ENCODE results near the gene CSMD2. TPM values are rescaled to one million over a fixed set of nuclear protein-coding genes. Genes with fewer than 3 reads are reported as not detected.

CSMD2 gene
- total RNA-seq, 4 donors from 2014 or later = 0.16 to 1.00 (median 0.27) TPM; not detected in 1

DNA sequence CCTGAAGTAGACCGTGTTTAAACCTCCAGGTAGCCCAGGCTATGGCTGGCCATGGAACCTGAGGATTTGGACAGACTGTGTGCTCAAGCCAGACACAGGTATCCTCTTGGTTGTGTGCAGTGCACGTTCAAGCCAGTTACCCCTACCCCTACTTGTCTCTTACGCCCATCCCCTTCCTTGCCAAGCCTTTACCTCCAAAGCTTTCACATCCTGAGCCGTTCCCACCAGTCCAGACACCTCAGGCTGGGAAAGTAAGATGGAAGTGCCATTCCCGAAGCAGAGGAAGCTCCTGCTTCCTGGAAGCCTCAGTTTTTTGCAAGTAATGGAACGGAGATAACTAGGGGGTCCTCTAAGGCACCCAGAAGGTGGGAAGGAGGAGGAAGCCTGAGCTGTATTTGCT, 342.6 kb downstream of the CSMD2 start:
- Histone ChIP-seq H3K4me3 (no peak overlapping the region), H3K27ac (no peak overlapping the region), H3K9me3 (no peaks in the 10 kb centered on the region), H3K27me3 (peaks cover 5% of the 10 kb centered on the region), H3K36me3 (no peaks in the 10 kb centered on the region), H3K4me1 (no peaks in the 10 kb centered on the region)
- TF ChIP-seq EP300 (IDR thresholded peaks at IDR 0.05; ENCODE audit: low read depth) (no peak), POLR2A (IDR thresholded peaks at IDR 0.05) (no peak), POLR2AphosphoS5 (IDR thresholded peaks at IDR 0.05) (no peak)
- intact Hi-C loops (cut with DNase I; ENCODE audit: low total_unique reads) = no loop called here
- 64% methylated on average over 5 of the region's 6 CpGs; no CpG with 5 or more reads in 1 of the 2 donors for whole genome bisulfite sequencing, 2 donors (ENCODE audit: low coverage in 1 of 2)
- in situ Hi-C loops (cut with MboI; ENCODE audit: low pct_ligation_motif_present in 1 of 4, low pct_unique_long_range_greater_than_20kb in 1 of 4, low sequenced_read_pairs in 3 of 4) = no loop called here
- no peak for DNase-seq

DNA sequence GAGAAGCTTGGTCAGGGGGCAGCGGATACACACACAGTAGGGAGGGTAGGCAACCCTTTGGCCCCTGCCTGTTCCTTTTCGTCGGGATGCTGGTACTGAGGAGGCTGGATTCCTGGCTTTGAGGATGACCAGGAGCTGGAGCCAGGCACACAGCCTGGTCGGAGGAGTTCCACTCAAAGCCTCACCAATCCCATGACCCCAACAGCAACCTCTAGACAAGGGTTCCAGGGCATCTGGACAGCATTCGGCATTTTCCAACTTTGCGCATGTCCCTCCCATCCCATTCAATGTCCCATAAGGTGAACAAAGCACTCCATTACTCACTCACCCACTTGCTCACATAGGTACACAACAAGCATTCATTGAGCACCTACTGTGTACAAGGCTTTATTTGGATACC, 343.7 kb downstream of the CSMD2 start:
- WGBS, 2 donors (ENCODE audit: low coverage in 1 of 2) = 90 to 100% methylated on average over 4 to 6 of the region's 6 CpGs
- H3K36me3 ChIP-seq = no peaks in the 10 kb centered on the region
- no peaks in the 10 kb centered on the region for H3K9me3 ChIP-seq
- no peak overlapping the region for H3K4me3 ChIP-seq
- intact Hi-C loops (cut with DNase I; ENCODE audit: low total_unique reads) = no loop called here
- H3K4me1 ChIP-seq = no peaks in the 10 kb centered on the region
- TF ChIP-seq POLR2AphosphoS5 (IDR thresholded peaks at IDR 0.05) (no peak), EP300 (IDR thresholded peaks at IDR 0.05; ENCODE audit: low read depth) (no peak), POLR2A (IDR thresholded peaks at IDR 0.05) (no peak)
- TF ChIP-seq, protein P1, sequence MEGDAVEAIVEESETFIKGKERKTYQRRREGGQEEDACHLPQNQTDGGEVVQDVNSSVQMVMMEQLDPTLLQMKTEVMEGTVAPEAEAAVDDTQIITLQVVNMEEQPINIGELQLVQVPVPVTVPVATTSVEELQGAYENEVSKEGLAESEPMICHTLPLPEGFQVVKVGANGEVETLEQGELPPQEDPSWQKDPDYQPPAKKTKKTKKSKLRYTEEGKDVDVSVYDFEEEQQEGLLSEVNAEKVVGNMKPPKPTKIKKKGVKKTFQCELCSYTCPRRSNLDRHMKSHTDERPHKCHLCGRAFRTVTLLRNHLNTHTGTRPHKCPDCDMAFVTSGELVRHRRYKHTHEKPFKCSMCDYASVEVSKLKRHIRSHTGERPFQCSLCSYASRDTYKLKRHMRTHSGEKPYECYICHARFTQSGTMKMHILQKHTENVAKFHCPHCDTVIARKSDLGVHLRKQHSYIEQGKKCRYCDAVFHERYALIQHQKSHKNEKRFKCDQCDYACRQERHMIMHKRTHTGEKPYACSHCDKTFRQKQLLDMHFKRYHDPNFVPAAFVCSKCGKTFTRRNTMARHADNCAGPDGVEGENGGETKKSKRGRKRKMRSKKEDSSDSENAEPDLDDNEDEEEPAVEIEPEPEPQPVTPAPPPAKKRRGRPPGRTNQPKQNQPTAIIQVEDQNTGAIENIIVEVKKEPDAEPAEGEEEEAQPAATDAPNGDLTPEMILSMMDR (IDR thresholded peaks at IDR 0.05) = no peak
- H3K27me3 ChIP-seq = peaks cover 9% of the 10 kb centered on the region
- DNase-seq = no peak
- no peak overlapping the region for H3K27ac ChIP-seq
- in situ Hi-C loops (cut with MboI; ENCODE audit: low pct_ligation_motif_present in 1 of 4, low pct_unique_long_range_greater_than_20kb in 1 of 4, low sequenced_read_pairs in 3 of 4) = no loop called here

DNA sequence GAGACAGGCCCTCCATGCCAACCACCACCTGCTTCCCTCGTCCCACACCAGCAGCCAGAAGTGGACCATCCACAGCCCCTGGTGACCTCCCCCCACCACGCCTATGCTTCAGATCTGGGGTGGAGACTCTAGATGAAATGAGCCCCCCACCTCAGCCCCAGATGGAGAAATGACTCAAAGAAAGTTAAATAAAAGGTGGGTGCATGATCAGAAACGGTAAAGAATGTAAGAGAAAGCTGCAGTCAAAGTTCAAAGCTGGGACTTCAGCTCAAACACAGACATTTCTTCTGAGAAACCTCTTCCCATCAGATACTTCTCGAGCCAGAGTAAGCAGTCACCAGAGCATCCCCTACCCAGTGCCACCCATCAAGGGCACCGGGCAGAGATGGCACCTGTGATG, 344.2 kb downstream of the CSMD2 start:
- in situ Hi-C loops (cut with MboI; ENCODE audit: low pct_ligation_motif_present in 1 of 4, low pct_unique_long_range_greater_than_20kb in 1 of 4, low sequenced_read_pairs in 3 of 4) (no loop called here), intact Hi-C loops (cut with DNase I; ENCODE audit: low total_unique reads) (no loop called here)
- Histone ChIP-seq H3K4me3 (no peak overlapping the region), H3K9me3 (no peaks in the 10 kb centered on the region), H3K36me3 (no peaks in the 10 kb centered on the region), H3K4me1 (no peaks in the 10 kb centered on the region), H3K27ac (no peak overlapping the region), H3K27me3 (peaks cover 10% of the 10 kb centered on the region)
- WGBS, 2 donors (ENCODE audit: low coverage in 1 of 2) = 68 to 79% methylated on average over 2 to 5 of the region's 5 CpGs
- no peak for TF ChIP-seq POLR2AphosphoS5 (IDR thresholded peaks at IDR 0.05)
- TF ChIP-seq, protein P1 (IDR thresholded peaks at IDR 0.05) = no peak
- TF ChIP-seq EP300 (IDR thresholded peaks at IDR 0.05; ENCODE audit: low read depth) = no peak
- no peak for TF ChIP-seq POLR2A (IDR thresholded peaks at IDR 0.05)
- no peak for DNase-seq

DNA sequence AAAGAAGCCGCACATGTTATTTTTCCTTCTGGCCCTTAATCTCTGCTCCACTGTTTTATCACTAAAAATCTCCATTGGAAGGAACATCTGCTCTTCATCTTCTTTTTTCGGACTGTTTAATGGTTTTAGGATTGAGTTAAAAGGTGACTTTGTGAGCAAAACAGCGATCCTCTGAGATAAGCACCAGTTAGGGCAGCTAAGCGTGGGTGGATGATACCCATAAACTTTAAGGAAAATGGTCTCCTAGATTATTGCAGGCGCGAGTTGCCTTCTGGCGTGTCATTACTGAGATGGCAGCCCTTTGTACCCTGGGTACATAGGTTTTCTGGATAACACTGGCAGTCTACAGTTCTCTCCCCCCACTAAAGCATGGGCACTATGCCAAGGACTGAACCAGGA, 345.1 kb downstream of the CSMD2 start:
- in situ Hi-C loops (cut with MboI; ENCODE audit: low pct_ligation_motif_present in 1 of 4, low pct_unique_long_range_greater_than_20kb in 1 of 4, low sequenced_read_pairs in 3 of 4) (no loop called here), intact Hi-C loops (cut with DNase I; ENCODE audit: low total_unique reads) (no loop called here)
- peaks cover 10% of the 10 kb centered on the region for H3K27me3 ChIP-seq
- H3K27ac ChIP-seq = no peak overlapping the region
- no peaks in the 10 kb centered on the region for H3K9me3 ChIP-seq
- no peaks in the 10 kb centered on the region for H3K36me3 ChIP-seq
- no peak overlapping the region for H3K4me3 ChIP-seq
- no peaks in the 10 kb centered on the region for H3K4me1 ChIP-seq
- WGBS, 2 donors (ENCODE audit: low coverage in 1 of 2) = 35 to 49% methylated on average over 6 to 7 of the region's 7 CpGs
- TF ChIP-seq POLR2A (IDR thresholded peaks at IDR 0.05) (no peak), POLR2AphosphoS5 (IDR thresholded peaks at IDR 0.05) (no peak), EP300 (IDR thresholded peaks at IDR 0.05; ENCODE audit: low read depth) (no peak)
- TF ChIP-seq, protein P1 (IDR thresholded peaks at IDR 0.05) = no peak
- no peak for DNase-seq

DNA sequence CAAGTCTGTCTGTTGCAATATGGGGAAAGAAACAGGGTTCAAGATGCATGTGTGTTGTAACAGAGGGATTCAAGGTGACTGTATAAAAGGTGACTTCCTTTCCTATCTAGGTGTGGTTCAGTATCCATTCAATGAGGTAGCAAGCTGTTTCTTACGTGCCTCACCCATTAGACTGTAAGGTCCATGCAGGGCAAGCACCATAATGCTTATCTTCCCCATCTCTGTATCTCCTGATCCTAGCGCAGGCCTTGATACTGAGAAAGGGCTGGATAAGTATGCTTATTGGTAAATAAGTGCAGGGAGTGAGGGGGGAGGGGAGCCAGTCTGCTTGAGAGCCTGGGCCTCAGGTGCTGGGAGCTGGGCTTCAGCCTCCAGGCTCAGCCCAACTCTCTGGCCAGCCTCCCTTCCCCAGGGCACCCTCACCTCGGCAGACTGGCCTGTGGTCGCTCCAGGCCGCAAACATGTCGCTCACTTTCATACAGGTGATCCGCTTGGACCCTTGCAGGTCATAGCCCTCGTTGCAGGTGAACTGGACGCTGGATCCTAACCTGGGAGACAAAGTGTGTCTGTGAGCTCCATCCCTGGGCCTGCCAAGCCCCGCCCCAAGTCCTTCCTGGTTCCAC, 345.6 kb downstream of the CSMD2 start:
- no peak overlapping the region for H3K4me3 ChIP-seq
- intact Hi-C loops (cut with DNase I; ENCODE audit: low total_unique reads) (no loop called here), in situ Hi-C loops (cut with MboI; ENCODE audit: low pct_ligation_motif_present in 1 of 4, low pct_unique_long_range_greater_than_20kb in 1 of 4, low sequenced_read_pairs in 3 of 4) (no loop called here)
- no peak for DNase-seq
- no peaks in the 10 kb centered on the region for H3K4me1 ChIP-seq
- H3K9me3 ChIP-seq = no peaks in the 10 kb centered on the region
- WGBS, 2 donors (ENCODE audit: low coverage in 1 of 2) = 72 to 100% methylated on average over 2 to 10 of the region's 10 CpGs
- peaks cover 10% of the 10 kb centered on the region for H3K27me3 ChIP-seq
- H3K27ac ChIP-seq = no peak overlapping the region
- TF ChIP-seq EP300 (IDR thresholded peaks at IDR 0.05; ENCODE audit: low read depth) = no peak
- no peak for TF ChIP-seq POLR2AphosphoS5 (IDR thresholded peaks at IDR 0.05)
- TF ChIP-seq POLR2A (IDR thresholded peaks at IDR 0.05) = no peak
- TF ChIP-seq, protein P1 (IDR thresholded peaks at IDR 0.05) = no peak
- H3K36me3 ChIP-seq = no peaks in the 10 kb centered on the region

Measured in transverse colon (tissue), 4 donors.